Measurements from ENCODE around the gene PLEKHB1. TPM values are rescaled to one million over a fixed set of nuclear protein-coding genes. Genes with fewer than 3 reads are reported as not detected.

Gene PLEKHB1, protein sequence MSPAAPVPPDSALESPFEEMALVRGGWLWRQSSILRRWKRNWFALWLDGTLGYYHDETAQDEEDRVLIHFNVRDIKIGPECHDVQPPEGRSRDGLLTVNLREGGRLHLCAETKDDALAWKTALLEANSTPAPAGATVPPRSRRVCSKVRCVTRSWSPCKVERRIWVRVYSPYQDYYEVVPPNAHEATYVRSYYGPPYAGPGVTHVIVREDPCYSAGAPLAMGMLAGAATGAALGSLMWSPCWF
- total RNA-seq = 10 to 100 TPM in 1 of 2 experiments, 1 to 10 TPM in 1; 3.2 to 10.6 TPM

DNA sequence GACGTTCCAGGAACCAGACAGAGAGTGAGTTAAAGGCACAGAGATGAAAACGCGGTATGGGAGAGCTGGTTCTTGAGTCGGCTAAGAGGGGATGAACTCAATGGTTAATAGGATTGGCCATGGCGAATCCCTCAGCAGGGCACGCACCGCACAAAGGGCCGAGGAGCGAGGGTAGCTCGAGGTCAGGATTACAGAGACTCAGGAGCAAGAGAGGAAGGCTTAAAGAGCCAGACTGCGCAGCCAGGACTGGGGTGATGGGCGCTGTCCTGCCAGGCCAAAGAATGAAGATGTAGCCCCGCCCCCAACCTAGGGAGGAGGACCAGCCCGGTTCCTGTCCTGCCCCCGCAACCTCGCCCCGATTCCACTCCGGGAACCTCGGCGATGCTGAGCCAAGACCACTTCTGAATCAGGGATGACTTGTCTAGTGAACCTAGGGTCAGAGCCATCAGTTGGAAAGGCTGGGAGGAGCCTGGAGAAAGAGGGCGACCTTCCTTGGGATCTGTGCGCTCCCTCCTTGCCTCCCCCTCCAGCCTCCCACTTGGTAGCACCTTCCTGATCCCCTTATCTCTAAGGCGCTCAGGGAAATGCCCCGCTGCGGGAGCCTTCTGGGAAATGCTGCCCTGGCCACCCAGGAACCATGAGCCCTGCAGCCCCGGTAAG lies at the start of gene PLEKHB1:
Gene PLEKHB1 (plus strand): TSS at position 610 of the 660 bp plus-strand sequence. CDS start 28 bp downstream, at position 638.
- H3K27me3 Mint-ChIP-seq = peaks cover 6% of the 10 kb centered on the region
- no peaks in the 10 kb centered on the region for H3K36me3 Mint-ChIP-seq
- H3K4me1 Mint-ChIP-seq = peaks cover 14% of the 10 kb centered on the region
- DNase-seq (no peak), ATAC-seq (no peak)
- H3K4me3 Mint-ChIP-seq = peak within 1 kb of the TSS; percentile 74
- H3K27ac Mint-ChIP-seq = peak within 1 kb of the TSS; percentile 77
- CTCF ChIA-PET = interaction anchor here (4.0 to 5.1 kb wide), 2 partner anchors 15 to 20 kb away, joined by 27 to 39 read pairs; no protein-coding TSS in a partner anchor
- no peaks in the 10 kb centered on the region for H3K9me3 Mint-ChIP-seq (ENCODE audit: low read depth)

DNA sequence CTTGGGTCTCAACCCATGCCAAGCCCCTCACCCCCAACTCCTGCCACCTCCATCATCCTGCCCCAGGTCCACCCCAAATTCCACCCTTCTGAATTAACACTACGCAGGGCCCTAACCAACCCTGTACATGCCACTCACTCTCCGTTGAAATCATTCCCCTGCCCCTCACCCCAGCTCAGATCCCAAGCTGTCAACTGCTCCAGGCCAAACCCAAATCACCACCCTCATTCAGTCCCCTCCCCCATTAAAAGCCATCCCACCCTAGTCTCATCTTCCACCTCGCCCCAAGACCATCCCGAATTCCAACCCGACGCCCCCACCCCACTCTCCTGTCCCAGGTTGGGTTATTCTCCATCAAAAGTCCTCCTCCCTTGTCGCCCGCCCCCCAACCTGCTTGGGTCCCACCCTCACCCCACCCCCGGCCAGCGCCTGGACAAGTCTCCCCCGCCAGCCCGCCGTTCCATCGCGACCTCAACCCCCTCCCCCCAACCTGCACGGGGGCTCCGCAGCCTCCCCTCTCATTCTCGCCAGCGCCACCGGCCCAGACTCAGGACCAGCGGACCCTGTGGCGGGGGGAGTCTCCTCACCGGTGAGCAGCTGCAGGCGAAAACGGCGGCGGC lies 48.9 kb upstream of the PLEKHB1 start:
- H3K4me3 Mint-ChIP-seq = peak overlapping the region; percentile 90
- no peak for ATAC-seq
- H3K4me1 Mint-ChIP-seq = peaks cover 30% of the 10 kb centered on the region
- no peaks in the 10 kb centered on the region for H3K9me3 Mint-ChIP-seq (ENCODE audit: low read depth)
- no peaks in the 10 kb centered on the region for H3K27me3 Mint-ChIP-seq
- CTCF ChIA-PET = no interaction called here
- H3K27ac Mint-ChIP-seq = peak overlapping the region; percentile 87
- H3K36me3 Mint-ChIP-seq = peaks cover 2% of the 10 kb centered on the region
- no peak for DNase-seq

DNA sequence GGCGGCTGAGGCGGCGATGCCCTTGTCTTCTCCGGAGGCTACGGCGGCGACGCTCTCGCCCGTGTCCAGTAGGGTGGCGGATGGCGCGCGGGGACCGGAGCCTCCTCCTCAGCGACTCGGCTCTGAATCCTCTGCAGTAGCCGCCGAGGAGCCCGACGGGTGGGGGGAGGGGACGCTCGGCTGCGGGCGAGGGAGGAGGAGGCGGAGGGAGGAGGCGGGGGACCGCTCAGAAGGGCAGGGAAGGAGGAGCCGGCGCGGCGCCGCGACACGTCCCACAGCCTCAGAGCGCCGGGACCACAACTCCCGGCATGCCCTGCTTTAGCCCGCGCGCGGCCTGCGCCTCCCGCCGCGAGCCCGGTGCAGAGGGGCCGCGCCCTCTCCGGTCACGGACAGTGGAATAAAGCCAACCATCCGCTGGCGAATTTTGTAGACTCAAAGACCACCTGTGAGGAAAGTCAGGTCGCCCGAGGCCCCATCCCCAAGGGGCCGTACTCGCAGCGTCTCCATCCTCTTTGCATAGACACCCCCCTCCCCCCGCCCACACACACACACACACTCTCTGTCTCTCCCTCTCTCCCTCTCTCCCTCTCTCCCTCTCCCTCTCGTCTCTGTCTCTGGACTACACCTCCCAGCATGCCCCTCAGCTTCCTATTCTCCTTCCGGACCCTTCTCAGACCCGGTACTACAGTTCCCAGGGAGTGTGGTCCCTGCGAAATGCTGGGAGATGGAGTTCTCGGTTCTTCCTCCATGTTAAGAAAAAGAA lies 48.2 kb upstream of the PLEKHB1 start, which contains the start of gene FAM168A:
Gene FAM168A (minus strand): TSS at position 157 of the 763 bp plus-strand sequence. CDS start 129,638 bp downstream, outside the sequence.
- Mint-ChIP-seq H3K36me3 (peaks cover 2% of the 10 kb centered on the region), H3K4me1 (peaks cover 30% of the 10 kb centered on the region), H3K4me3 (peak within 1 kb of the TSS; percentile 90), H3K9me3 (ENCODE audit: low read depth) (no peaks in the 10 kb centered on the region), H3K27ac (peak within 1 kb of the TSS; percentile 87), H3K27me3 (no peaks in the 10 kb centered on the region)
- peak; percentile 96 for ATAC-seq
- peak; percentile 96 for DNase-seq
- CTCF ChIA-PET = interaction anchor here (1.0 to 2.8 kb wide), 2 partner anchors 28 to 196 kb away, joined by 3 to 11 read pairs; no protein-coding TSS in a partner anchor

DNA sequence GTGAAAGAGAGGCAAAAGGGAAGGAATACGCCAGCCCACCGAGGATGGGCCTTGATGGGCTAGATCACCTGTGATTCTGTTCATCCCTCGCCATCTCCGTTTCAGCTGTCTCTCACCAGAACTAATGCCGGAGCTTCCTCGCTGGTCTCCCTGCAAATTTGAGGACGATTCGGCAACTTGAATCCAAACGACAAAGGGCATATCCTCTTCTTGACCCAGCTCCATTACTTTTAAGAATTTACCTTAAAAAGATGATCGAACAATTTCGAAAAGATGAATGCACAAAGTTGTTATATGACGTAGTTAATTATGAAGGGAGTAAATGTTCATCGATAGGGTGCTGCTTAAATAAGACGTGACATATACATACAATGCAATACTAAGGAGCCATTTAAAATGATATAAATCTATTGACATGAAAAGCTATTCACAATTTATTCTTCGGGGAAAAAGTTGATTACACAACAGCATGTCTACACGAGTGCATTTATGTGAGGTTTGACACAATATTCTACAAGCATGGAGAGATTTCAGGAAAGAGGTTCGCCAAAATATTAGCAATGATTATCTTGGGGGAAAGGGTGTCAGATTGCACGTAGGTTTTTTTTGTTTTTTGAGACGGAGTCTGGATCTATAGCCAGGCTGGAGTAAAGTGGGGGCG lies 47.5 kb upstream of the PLEKHB1 start:
- Mint-ChIP-seq H3K27ac (peak overlapping the region; percentile 87), H3K4me1 (peaks cover 30% of the 10 kb centered on the region), H3K4me3 (peak overlapping the region; percentile 90), H3K9me3 (ENCODE audit: low read depth) (no peaks in the 10 kb centered on the region), H3K36me3 (peaks cover 2% of the 10 kb centered on the region), H3K27me3 (no peaks in the 10 kb centered on the region)
- ATAC-seq = no peak
- no peak for DNase-seq
- CTCF ChIA-PET = interaction anchor here (1.0 to 2.8 kb wide), 2 partner anchors 27 to 196 kb away, joined by 3 to 11 read pairs; no protein-coding TSS in a partner anchor

DNA sequence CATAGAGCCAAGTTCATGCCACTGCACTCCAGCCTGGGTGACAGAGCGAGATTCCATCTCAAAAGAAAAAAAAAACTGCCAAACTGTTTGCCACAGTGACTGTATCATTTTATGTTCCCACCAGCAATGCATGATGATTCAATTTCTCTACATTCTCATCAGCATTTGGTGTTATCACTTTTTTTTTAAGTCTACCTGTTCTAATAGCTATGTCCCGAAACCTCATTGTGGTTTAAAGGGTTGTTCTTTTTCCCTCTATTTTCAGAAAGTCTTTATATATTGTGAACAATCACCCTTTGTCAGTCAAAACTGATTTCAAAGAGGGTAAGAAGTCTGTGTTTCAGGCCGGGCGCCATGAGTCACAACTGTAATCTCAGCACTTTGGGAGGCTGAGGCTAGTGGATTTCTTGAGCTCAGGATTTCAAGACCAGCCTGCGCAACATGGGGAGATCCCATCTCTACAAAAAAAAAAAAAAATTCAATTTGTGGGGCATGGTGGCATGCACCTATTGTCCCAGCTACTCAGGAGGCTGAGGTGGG lies 33.7 kb upstream of the PLEKHB1 start:
- DNase-seq (no peak), ATAC-seq (no peak)
- Mint-ChIP-seq H3K9me3 (ENCODE audit: low read depth) (no peaks in the 10 kb centered on the region), H3K27ac (no peak overlapping the region), H3K4me3 (no peak overlapping the region), H3K4me1 (no peaks in the 10 kb centered on the region), H3K36me3 (no peaks in the 10 kb centered on the region), H3K27me3 (peaks cover 17% of the 10 kb centered on the region)
- CTCF ChIA-PET = interaction anchor here (1.1 to 1.3 kb wide), 2 partner anchors 44 to 276 kb away, joined by 3 read pairs; no protein-coding TSS in a partner anchor

DNA sequence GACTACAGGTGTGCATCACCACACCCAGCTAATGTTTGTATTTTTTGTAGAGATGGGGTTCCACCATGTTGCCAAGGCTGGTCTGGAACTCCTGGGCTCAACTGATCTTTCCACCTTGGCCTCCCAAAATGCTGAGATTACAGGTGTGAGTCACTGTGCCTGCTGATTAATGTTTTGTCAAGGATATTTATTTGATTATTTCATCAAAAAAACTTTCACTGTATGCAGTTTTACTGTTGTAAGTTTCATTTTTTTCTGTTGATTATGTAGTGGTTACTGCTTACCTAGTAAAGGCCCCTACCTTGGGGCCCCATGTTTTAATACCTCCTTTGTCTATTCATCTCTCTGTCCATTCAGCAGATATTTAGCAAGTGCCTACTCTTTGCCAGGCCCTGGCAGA lies 31.8 kb upstream of the PLEKHB1 start:
- CTCF ChIA-PET = no interaction called here
- no peak for DNase-seq
- Mint-ChIP-seq H3K9me3 (ENCODE audit: low read depth) (no peaks in the 10 kb centered on the region), H3K27me3 (peaks cover 11% of the 10 kb centered on the region), H3K4me1 (no peaks in the 10 kb centered on the region), H3K4me3 (no peak overlapping the region), H3K36me3 (no peaks in the 10 kb centered on the region), H3K27ac (no peak overlapping the region)
- no peak for ATAC-seq

DNA sequence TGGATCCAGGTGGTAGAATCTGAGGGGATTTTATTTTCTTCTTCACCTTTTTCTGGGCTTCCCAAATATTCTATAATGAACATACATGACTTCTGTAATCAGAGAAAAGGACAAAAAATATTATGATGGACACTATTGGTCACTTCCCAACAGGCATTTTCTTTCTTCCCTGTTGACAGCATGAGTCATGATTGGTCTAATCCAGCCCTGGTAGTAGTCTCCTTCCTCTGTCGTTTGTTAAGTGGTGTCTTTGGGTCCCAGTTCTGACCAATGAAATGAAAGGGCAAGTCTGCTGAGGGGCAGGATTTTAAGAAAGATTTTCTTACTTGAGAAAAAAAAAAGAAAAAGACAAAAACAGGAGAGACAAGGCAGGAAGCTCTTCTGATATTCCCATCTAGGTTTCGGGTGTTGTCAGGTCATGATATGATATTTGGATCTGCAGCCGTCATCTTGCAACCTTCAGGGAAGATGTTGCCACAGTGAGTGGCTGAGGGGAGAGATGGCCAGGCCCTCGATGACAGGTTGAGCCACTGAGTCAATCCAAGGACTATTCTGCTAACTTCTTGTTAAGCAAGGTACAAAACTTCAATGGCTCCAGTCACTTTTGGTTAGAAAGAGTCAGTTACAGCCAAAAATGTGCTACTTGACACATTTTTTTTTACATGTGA lies 23.3 kb upstream of the PLEKHB1 start:
- ATAC-seq = no peak
- no peak overlapping the region for H3K4me3 Mint-ChIP-seq
- CTCF ChIA-PET = interaction anchor here (0.6 to 7.6 kb wide), 2 partner anchors 14 to 37 kb away, joined by 3 to 136 read pairs; no protein-coding TSS in a partner anchor
- no peaks in the 10 kb centered on the region for H3K4me1 Mint-ChIP-seq
- no peak overlapping the region for H3K27ac Mint-ChIP-seq
- H3K36me3 Mint-ChIP-seq = no peaks in the 10 kb centered on the region
- peaks cover 28% of the 10 kb centered on the region for H3K27me3 Mint-ChIP-seq
- DNase-seq = no peak
- H3K9me3 Mint-ChIP-seq (ENCODE audit: low read depth) = no peaks in the 10 kb centered on the region

DNA sequence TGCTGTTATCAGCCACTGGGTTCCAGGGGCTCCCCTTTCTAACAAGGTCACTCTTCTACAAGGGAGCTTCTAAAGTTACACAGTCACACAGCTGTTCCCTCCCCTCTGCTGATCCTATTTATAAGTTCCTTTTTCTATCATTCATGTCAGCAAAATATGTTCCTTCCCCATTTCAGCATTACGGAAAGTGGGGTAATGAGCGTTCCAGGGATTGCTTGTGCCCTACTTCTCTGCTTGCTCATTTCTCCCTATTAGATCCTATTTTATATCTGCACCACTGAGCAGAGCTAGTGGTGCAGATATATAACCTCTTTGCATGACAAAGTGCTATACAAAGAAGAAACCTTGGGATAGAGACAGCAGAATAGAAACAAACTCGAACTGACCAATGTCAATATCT lies 22.7 kb upstream of the PLEKHB1 start:
- Mint-ChIP-seq H3K36me3 (no peaks in the 10 kb centered on the region), H3K9me3 (ENCODE audit: low read depth) (no peaks in the 10 kb centered on the region), H3K27ac (no peak overlapping the region), H3K4me1 (no peaks in the 10 kb centered on the region), H3K27me3 (peaks cover 28% of the 10 kb centered on the region), H3K4me3 (no peak overlapping the region)
- CTCF ChIA-PET = interaction anchor here (0.6 to 7.6 kb wide), 2 partner anchors 15 to 36 kb away, joined by 3 to 136 read pairs; no protein-coding TSS in a partner anchor
- DNase-seq (no peak), ATAC-seq (no peak)

DNA sequence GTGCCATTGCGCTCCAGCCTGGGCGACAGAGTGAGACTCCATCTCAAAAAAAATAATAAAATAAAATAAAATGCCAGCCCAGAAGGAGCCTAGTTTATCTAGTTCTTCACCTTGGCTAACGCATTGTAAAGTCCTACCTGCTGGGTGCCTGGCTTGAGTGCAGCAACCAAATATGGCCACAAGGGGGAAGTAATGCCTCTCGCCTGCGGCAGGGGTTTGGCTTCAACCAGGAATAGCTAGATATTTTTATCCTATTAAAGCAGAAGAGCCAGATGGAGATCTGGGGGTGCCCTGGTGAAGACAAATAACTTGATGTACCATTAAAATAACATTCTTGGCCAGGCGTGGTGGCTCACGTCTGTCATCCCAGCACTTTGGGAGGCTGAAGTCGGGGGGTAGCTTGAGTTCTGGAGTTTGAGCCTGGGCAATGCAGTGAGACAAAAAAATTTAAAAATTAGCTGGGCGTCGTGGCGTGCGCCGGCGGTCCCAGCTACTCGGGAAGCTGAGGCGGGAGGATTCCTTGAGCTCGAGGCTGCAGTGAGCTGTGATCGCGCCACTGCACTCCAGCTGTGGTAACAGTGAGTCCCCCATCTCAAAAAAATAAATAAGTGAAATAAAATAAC lies 20.6 kb upstream of the PLEKHB1 start:
- H3K4me1 Mint-ChIP-seq = no peaks in the 10 kb centered on the region
- CTCF ChIA-PET = interaction anchor here (0.7 to 7.6 kb wide), 30 partner anchors 9 to 343 kb away, joined by 3 to 136 read pairs (median 4); partner anchors contain the start of genes ARHGEF17, FAM168A and PLEKHB1
- no peaks in the 10 kb centered on the region for H3K9me3 Mint-ChIP-seq (ENCODE audit: low read depth)
- DNase-seq = peak; percentile 73
- H3K36me3 Mint-ChIP-seq = no peaks in the 10 kb centered on the region
- H3K27me3 Mint-ChIP-seq = peaks cover 28% of the 10 kb centered on the region
- H3K27ac Mint-ChIP-seq = no peak overlapping the region
- H3K4me3 Mint-ChIP-seq = no peak overlapping the region
- ATAC-seq = peak; percentile 73

DNA sequence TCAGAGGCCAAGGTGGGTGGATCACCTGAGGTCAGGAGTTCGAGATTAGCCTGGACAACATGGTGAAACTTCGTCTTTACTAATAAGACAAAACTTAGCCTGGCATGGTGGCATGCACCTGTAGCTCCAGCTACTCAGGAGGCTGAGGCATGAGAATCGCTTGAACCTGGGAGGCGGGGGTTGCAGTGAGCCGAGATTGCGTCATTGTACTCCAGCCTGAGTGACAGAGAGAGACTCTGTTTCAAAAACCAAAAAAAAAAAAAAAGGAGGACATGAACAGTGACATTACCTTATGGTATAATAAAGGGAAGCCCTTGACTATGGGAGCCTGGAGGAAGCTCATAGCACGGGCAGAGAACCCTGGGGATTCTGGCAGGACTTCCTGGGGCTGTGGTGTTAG lies 16.5 kb upstream of the PLEKHB1 start:
- DNase-seq (no peak), ATAC-seq (no peak)
- CTCF ChIA-PET = interaction anchor here (0.7 to 7.6 kb wide), 3 partner anchors 30 to 557 kb away, joined by 3 to 136 read pairs (median 3); no protein-coding TSS in a partner anchor
- H3K36me3 Mint-ChIP-seq = no peaks in the 10 kb centered on the region
- H3K4me1 Mint-ChIP-seq = peaks cover 3% of the 10 kb centered on the region
- no peak overlapping the region for H3K4me3 Mint-ChIP-seq
- no peaks in the 10 kb centered on the region for H3K9me3 Mint-ChIP-seq (ENCODE audit: low read depth)
- H3K27ac Mint-ChIP-seq = no peak overlapping the region
- peaks cover 2% of the 10 kb centered on the region for H3K27me3 Mint-ChIP-seq

DNA sequence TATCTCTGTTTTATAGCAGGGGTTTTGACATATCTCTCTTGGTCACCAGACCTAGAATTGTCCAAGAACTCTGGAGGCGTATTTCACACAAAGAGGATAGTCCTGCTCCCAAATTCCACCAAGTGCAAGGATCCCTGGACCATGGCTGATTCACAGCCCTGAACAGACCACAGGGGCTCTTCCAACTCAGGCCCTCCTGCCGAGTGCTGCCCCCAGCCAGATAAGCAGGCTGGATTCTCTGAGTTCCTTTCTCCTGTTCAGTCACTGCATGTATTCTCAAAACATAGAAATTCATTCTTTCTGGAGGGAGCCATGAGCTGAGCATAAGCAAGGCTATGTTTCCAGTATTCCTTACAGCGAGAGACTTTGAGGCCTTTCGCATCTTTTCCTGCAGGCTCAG lies 13.4 kb upstream of the PLEKHB1 start:
- ATAC-seq (no peak), DNase-seq (no peak)
- H3K27me3 Mint-ChIP-seq = no peaks in the 10 kb centered on the region
- CTCF ChIA-PET = no interaction called here
- no peaks in the 10 kb centered on the region for H3K9me3 Mint-ChIP-seq (ENCODE audit: low read depth)
- H3K36me3 Mint-ChIP-seq = no peaks in the 10 kb centered on the region
- H3K4me3 Mint-ChIP-seq = no peak overlapping the region
- H3K27ac Mint-ChIP-seq = no peak overlapping the region
- H3K4me1 Mint-ChIP-seq = peaks cover 3% of the 10 kb centered on the region
